Measurements from ENCODE around the gene RAD51B.

GRCh38 chr14:68278576-68279436 is 459.2 kb downstream of the RAD51B start:
- no peak for TF ChIP-seq CTCF (IDR thresholded peaks at IDR 0.05 in 2 of 3, conservative IDR thresholded peaks at IDR 0.05 in 1 of 3; ENCODE audit: insufficient read depth in 2 of 3, low read depth in 1 of 3, low read length in 3 of 3)
- TF ChIP-seq HNRNPUL1 (IDR thresholded peaks at IDR 0.05; ENCODE audit: low read length) = no peak
- no peak for TF ChIP-seq ZNF311 (CRISPR knock-in tag; IDR thresholded peaks at IDR 0.05)
- no peak for TF ChIP-seq ATF7 (IDR thresholded peaks at IDR 0.05)
- TF ChIP-seq ATF2 (CRISPR knock-in tag; IDR thresholded peaks at IDR 0.05) = no peak
- TF ChIP-seq ZNF274 (IDR thresholded peaks at IDR 0.05; ENCODE audit: borderline replicate concordance, low read depth, low read length) = no peak
- TF ChIP-seq RUNX1 (IDR thresholded peaks at IDR 0.05; ENCODE audit: low read depth) = no peak

Data from K562 (cell line).